Measurements from ENCODE around the gene SENP3. TPM values are rescaled to one million over a fixed set of nuclear protein-coding genes. Genes with fewer than 3 reads are reported as not detected.

SENP3 gene
- total RNA-seq, 1 donor from 2014 or later: 55.8 TPM

DNA sequence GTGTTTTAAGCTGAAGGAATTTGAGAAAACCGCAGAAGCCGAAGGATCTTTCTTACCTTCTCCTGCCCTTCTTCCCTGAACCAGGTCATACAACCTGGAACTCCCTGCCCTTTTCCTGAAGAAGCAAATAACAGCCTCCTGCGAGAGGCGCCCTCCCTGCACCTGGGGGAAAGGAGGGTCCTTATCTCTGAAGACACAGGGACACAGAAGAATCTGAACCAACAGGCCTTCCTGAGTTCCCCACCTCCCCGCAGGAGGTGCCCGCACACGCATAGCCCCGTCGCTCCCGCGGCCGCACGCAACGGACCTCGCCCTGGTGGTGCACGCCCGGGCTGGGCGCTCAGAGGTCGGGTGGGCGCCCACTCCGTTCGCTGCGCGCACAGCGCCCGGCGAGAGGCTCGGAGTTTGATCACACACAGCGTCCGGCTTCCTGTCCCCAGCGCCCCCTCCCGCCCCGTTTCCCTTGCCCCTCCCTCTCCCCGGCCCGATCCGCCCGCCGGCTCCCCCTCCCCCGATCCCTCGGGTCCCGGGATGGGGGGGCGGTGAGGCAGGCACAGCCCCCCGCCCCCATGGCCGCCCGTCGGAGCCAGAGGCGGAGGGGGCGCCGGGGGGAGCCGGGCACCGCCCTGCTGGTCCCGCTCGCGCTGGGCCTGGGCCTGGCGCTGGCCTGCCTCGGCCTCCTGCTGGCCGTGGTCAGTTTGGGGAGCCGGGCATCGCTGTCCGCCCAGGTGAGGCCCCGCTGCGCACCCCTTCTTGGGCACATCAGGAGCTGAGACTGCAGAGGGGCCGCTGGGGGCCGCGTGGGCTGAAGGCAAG, 12.9 kb upstream of the SENP3 start, which contains the start of gene TNFSF12:
TNFSF12 (plus strand) TSS at position 474 of the 816 bp plus-strand sequence; CDS start at position 570, 96 bp downstream.
- peak within 1 kb of the TSS; percentile 90 for H3K27ac Mint-ChIP-seq
- H3K36me3 Mint-ChIP-seq (ENCODE audit: low read depth): peaks cover 9% of the 10 kb centered on the region
- H3K4me3 Mint-ChIP-seq: peak within 1 kb of the TSS; percentile 82
- no peaks in the 10 kb centered on the region for H3K9me3 Mint-ChIP-seq
- peaks cover 52% of the 10 kb centered on the region for H3K4me1 Mint-ChIP-seq
- TF ChIP-seq, protein P1, sequence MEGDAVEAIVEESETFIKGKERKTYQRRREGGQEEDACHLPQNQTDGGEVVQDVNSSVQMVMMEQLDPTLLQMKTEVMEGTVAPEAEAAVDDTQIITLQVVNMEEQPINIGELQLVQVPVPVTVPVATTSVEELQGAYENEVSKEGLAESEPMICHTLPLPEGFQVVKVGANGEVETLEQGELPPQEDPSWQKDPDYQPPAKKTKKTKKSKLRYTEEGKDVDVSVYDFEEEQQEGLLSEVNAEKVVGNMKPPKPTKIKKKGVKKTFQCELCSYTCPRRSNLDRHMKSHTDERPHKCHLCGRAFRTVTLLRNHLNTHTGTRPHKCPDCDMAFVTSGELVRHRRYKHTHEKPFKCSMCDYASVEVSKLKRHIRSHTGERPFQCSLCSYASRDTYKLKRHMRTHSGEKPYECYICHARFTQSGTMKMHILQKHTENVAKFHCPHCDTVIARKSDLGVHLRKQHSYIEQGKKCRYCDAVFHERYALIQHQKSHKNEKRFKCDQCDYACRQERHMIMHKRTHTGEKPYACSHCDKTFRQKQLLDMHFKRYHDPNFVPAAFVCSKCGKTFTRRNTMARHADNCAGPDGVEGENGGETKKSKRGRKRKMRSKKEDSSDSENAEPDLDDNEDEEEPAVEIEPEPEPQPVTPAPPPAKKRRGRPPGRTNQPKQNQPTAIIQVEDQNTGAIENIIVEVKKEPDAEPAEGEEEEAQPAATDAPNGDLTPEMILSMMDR (IDR thresholded peaks at IDR 0.05): no peak
- DNase-seq: peak; percentile 55
- H3K27me3 Mint-ChIP-seq: no peaks in the 10 kb centered on the region
- CTCF ChIA-PET: interaction anchor here (1.4 to 3.1 kb wide), 3 partner anchors 12 to 26 kb away, joined by 5 to 20 read pairs (median 11); partner anchors contain the start of gene SENP3
- POLR2A ChIA-PET: interaction anchor here (0.6 to 3.9 kb wide), 8 partner anchors 9 to 114 kb away, joined by 3 to 56 read pairs (median 10); partner anchors contain the start of genes MPDU1, POLR2A, SENP3 and TMEM102
- ATAC-seq (ENCODE audit: low read depth): peak; percentile 58
- intact Hi-C loops (cut with micrococcal nuclease): no loop called here

DNA sequence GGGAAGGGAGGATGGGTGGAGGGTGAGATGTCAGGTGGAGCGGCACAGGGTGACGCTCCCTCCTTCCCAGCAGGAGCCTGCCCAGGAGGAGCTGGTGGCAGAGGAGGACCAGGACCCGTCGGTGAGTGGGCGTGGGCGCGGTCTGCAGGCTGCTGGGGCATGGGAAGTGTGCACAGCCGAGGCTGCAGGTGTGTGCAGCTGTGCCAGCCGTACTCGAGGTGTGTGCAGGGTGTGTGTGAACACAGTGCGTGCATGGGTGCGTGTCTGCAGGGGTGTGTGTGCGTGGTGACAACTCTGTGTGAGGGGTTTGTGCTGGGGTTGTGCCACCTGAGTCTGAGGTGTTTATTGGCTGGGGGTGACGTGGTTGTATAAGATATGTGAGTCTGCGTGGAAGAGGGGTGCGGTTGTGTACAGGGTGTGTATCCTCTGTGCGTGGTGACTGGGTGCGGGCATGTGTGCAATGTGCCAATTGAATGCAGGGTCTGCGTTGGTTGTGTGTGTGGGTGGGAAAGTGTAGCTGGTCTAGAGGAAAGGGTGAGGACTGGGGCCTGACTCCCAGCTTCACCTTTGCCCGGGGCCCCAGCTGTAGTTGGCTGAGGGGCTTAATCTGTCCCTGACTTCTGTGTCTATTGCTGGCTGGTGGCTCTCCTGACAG, 12.2 kb upstream of the SENP3 start:
- H3K36me3 Mint-ChIP-seq (ENCODE audit: low read depth): peaks cover 9% of the 10 kb centered on the region

DNA sequence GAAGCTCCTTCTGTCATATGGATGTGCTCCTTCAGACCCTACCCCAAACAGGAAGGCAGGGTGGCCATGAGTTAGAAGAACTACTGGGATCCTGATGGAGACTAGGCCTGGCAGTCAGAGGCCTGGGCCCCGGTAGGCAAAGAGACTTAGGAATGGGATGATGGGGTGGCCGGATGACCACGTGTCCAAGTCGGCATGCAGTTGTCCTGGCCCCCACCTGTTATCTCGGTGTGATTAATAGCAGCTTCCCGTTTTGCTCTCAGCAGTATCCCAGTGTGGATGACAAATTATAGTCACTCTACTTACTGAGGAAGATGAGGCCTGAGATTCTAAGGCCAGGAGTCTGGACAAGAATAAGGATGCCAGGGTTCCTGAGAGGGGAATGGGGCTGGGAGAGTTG, 11.4 kb upstream of the SENP3 start:
- no peak for DNase-seq
- no peak for ATAC-seq (ENCODE audit: low read depth)
- intact Hi-C loops (cut with micrococcal nuclease): no loop called here
- POLR2A ChIA-PET: interaction anchor here (0.6 to 3.9 kb wide), 5 partner anchors 11 to 136 kb away, joined by 3 to 56 read pairs (median 12); partner anchors contain the start of genes MPDU1, POLR2A and SENP3
- H3K9me3 Mint-ChIP-seq: no peaks in the 10 kb centered on the region
- TF ChIP-seq, protein P1 (IDR thresholded peaks at IDR 0.05): no peak
- CTCF ChIA-PET: interaction anchor here (0.9 to 1.4 kb wide), 2 partner anchors 10 to 13 kb away, joined by 3 to 11 read pairs; no protein-coding TSS in a partner anchor
- peak overlapping the region; percentile 90 for H3K27ac Mint-ChIP-seq
- peak overlapping the region; percentile 19 for H3K4me3 Mint-ChIP-seq
- peaks cover 62% of the 10 kb centered on the region for H3K4me1 Mint-ChIP-seq
- H3K36me3 Mint-ChIP-seq (ENCODE audit: low read depth): peaks cover 9% of the 10 kb centered on the region
- H3K27me3 Mint-ChIP-seq: no peaks in the 10 kb centered on the region

More for the DNA sequence above, 12.2 kb upstream of the SENP3 start:
- H3K27me3 Mint-ChIP-seq: no peaks in the 10 kb centered on the region
- H3K4me3 Mint-ChIP-seq: peak overlapping the region; percentile 82
- intact Hi-C loops (cut with micrococcal nuclease): no loop called here
- DNase-seq (peak; percentile 41), ATAC-seq (ENCODE audit: low read depth) (peak; percentile 26)
- peak overlapping the region; percentile 90 for H3K27ac Mint-ChIP-seq
- POLR2A ChIA-PET: interaction anchor here (0.6 to 3.9 kb wide), 9 partner anchors 9 to 115 kb away, joined by 3 to 56 read pairs (median 7); partner anchors contain the start of genes MPDU1, POLR2A, SENP3 and TMEM102
- no peaks in the 10 kb centered on the region for H3K9me3 Mint-ChIP-seq
- peaks cover 56% of the 10 kb centered on the region for H3K4me1 Mint-ChIP-seq
- CTCF ChIA-PET: interaction anchor here (0.9 to 1.6 kb wide), 3 partner anchors 11 to 26 kb away, joined by 3 to 11 read pairs (median 5); no protein-coding TSS in a partner anchor
- TF ChIP-seq, protein P1 (IDR thresholded peaks at IDR 0.05): no peak

DNA sequence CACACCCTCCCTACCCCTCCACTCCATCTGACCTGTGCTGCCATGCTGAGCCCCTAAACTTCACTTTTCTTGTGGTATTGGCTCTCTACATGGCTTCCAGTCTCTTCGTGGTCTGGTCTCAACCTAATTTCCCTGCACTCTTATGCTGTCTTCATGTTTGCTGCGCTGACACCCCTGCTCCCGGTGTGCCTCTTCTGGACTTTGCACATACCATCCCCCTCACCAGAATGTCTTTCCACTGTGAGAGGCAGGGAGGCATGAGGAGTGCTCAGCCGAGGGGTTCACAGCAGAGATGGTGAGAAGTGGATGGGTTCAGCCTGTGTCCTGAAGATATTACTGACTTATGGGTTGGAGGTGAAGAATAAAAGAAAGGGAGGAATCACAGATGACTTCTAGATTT, 10.3 kb upstream of the SENP3 start:
- ATAC-seq (ENCODE audit: low read depth): no peak
- Mint-ChIP-seq H3K27me3 (no peaks in the 10 kb centered on the region), H3K4me3 (peak overlapping the region; percentile 20), H3K9me3 (no peaks in the 10 kb centered on the region), H3K36me3 (ENCODE audit: low read depth) (peaks cover 9% of the 10 kb centered on the region), H3K4me1 (peaks cover 69% of the 10 kb centered on the region), H3K27ac (peak overlapping the region; percentile 81)
- CTCF ChIA-PET: interaction anchor here (1.2 to 2.3 kb wide), 4 partner anchors 9 to 122 kb away, joined by 3 to 15 read pairs (median 10); no protein-coding TSS in a partner anchor
- no peak for DNase-seq
- TF ChIP-seq, protein P1 (IDR thresholded peaks at IDR 0.05): no peak
- POLR2A ChIA-PET: interaction anchor here (0.6 to 2.9 kb wide), 10 partner anchors 10 to 239 kb away, joined by 5 to 26 read pairs (median 12); partner anchors contain the start of genes ACAP1, CD68, POLR2A and SENP3
- intact Hi-C loops (cut with micrococcal nuclease): no loop called here

Data from activated B cell treated with CpG ODN at 0.5 μM for 24 hours (primary cell).